Fibroblast of skin of left biceps (primary cell): ENCODE data around the gene MYO5B.

Experiments used
- DNase-seq, 2 experiments: peaks; one replicate each; pipeline ENCODE4 v3.0.0-alpha.2; 2013; ENCODE audit warnings: low read depth in 2 of 2

Gene MYO5B

DNA sequence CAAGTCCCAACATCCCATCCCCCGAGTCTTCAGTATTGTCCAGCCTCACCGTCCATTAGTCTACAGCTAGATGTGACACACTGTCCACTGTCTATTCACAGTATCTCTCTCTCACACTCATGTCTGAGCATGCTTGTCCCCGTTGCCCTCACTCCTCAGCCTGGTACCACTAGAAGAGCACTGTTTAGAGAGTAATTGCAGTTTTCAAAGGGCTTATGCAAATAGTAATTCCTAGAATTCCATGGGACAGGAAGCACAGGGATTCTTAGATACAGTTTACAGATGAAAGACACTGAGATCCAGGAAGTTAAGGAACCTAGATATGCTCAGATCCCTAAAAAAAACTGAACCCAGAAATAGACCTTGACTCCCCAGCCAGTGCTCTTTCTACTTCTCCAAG, 125.5 kb downstream of the MYO5B start:
- no peak for DNase-seq

DNA sequence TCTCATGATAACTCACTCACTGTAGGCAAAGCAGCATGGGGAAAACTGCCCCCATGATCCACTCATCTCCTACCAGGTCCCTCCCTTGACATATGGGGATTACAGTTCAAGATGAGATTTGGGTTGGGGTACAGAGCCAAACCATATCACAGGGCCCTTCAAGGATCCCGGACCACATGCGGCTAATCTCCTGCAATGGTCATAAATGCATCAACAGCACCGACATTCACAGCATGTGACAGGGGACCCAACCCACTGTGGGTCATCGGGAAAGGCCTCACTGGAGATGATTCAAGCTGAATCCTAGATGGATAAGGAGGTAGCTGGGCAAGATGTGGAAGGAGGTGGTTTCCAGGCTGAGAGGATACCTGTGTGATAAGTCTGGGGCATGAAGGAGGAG, 129.4 kb downstream of the MYO5B start:
- DNase-seq, result no peak

- no peak for DNase-seq
Measured at GRCh38 chr18:50065039-50065438, 129.9 kb downstream of the MYO5B start.

GRCh38 chr18:50061876-50062517, 132.9 kb downstream of the MYO5B start:
- no peak for DNase-seq

GRCh38 chr18:50060822-50061221, 134.1 kb downstream of the MYO5B start:
- no peak for DNase-seq

DNA sequence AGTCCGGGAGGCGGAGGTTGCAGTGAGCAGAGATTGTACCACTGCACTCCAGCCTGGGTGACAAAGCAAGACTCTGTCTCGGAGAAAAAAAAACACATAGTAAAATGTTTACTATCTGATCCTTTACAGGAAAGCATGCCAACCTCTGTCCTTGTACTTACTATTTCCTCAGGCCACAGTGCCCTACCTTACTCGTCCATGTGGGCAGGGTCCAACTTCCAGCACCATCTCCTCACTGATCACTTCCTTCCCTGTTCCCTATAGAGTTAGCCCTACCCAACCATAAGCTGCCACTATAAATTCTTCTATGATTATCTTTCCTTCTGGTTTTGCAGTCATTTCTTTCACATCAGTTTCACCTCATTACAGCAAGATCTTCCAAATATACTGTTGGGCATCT, 136.2 kb downstream of the MYO5B start:
- DNase-seq, result no peak

GRCh38 chr18:50057009-50057408, 137.9 kb downstream of the MYO5B start:
- no peak for DNase-seq

- DNase-seq, result no peak
Measured at GRCh38 chr18:50056185-50056584, 138.8 kb downstream of the MYO5B start.

- no peak for DNase-seq
Measured at GRCh38 chr18:50055488-50055887, 139.5 kb downstream of the MYO5B start.

- DNase-seq, result no peak
Measured at GRCh38 chr18:50053111-50053510, 141.8 kb downstream of the MYO5B start.

GRCh38 chr18:50051288-50051687, 143.7 kb downstream of the MYO5B start:
- DNase-seq, result no peak

- no peak for DNase-seq
Measured at GRCh38 chr18:50045126-50045525, 149.8 kb downstream of the MYO5B start.

DNA sequence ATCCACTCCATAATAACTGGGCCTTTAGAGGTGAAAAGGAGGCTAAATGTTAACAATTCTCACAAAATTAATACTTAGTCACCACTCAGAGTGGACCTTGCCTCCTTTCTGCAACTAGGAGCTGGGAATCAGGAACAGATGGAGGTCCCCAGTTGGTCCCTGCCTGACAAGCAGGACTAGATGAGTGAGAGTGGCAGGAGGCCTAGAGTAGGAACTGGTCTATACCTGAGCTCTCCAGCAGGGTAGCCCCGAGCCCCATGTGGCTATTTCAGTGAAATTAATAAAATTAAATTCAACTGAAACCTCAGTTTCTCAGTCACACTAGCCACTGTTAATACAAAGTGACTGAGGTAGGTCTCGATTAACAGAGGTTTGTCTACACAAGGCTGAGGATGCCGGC, 150.5 kb downstream of the MYO5B start:
- DNase-seq, result no peak

- no peak for DNase-seq
Measured at GRCh38 chr18:50042611-50043010, 152.3 kb downstream of the MYO5B start.

GRCh38 chr18:50039746-50040145, 155.2 kb downstream of the MYO5B start:
- no peak for DNase-seq

DNA sequence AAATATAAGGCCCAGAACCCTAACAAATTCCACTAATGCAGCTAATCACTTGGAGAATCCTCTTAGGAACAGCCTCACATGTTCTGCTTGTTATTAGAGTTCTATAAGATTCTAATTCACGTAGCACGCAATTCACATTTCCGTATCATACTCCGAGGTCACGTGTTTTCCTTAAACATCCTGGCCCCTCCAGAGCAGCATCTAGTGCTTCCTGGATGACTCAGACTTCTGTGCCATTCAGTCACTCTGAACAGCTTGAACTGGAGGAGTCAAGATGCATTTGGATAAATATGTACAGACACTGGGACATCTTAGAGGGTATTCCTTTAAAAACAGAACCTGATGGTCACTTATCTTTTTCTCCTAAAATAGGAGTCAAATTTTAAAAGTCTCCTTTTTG, 156.5 kb downstream of the MYO5B start:
- DNase-seq, result no peak

- DNase-seq, result no peak
Measured at GRCh38 chr18:50034029-50034428, 160.9 kb downstream of the MYO5B start.

GRCh38 chr18:50033004-50033403, 161.9 kb downstream of the MYO5B start:
- no peak for DNase-seq

DNA sequence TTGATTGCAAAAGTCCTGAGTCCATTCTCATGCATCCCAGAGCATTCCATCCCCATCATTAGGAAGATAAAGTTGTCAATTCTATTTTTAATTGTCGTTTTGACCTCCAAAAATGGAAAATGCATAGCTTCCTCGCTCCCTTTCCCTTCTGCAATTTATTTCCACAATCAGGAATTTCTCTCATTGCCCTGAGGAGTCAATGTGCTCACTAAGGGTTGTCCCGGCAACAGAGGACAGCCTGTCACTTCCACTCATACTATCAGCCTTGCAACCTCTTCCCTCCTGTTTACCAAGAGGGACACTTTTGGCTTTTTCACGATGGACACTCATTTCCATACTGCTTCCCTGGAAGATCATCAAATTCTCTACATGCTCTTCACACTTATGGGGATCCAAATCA, 164.8 kb downstream of the MYO5B start:
- DNase-seq, result no peak

GRCh38 chr18:50027996-50028395, 167.0 kb downstream of the MYO5B start:
- no peak for DNase-seq

GRCh38 chr18:50024466-50024865, 170.5 kb downstream of the MYO5B start:
- DNase-seq, result no peak

GRCh38 chr18:50022985-50023384, 172.0 kb downstream of the MYO5B start:
- DNase-seq, result no peak

- no peak for DNase-seq
Measured at GRCh38 chr18:50014606-50015005, 180.3 kb downstream of the MYO5B start.

- DNase-seq, result no peak
Measured at GRCh38 chr18:50013363-50014138, 181.4 kb downstream of the MYO5B start.
